SKM-1 (cell line): ENCODE results near the gene MYORG.

Source experiments
- DNase-seq: peaks from one replicate; lab custom pipeline; 2025; ENCODE audit not compliant: unreplicated experiment; lab: John Stamatoyannopoulos, UW

Gene MYORG

GRCh38 chr9:34376596-34377403 lies at the start of gene MYORG:
Gene MYORG (minus strand): TSS chr9:34376898. CDS start chr9:34372943, 3,955 bp downstream.
- peak; percentile 97 for DNase-seq

GRCh38 chr9:34419716-34420504 lies 43.2 kb upstream of the MYORG start:
- no peak for DNase-seq

- no peak for DNase-seq
Measured at GRCh38 chr9:34417734-34418133, 41.0 kb upstream of the MYORG start.

GRCh38 chr9:34413231-34413852 lies 36.6 kb upstream of the MYORG start:
- DNase-seq: no peak

GRCh38 chr9:34412336-34412735 lies 35.6 kb upstream of the MYORG start:
- DNase-seq: no peak

- no peak for DNase-seq
Measured at GRCh38 chr9:34409154-34409553, 32.5 kb upstream of the MYORG start.

GRCh38 chr9:34408173-34408572 lies 31.5 kb upstream of the MYORG start:
- DNase-seq: no peak

GRCh38 chr9:34406219-34406618 lies 29.5 kb upstream of the MYORG start:
- no peak for DNase-seq

- no peak for DNase-seq
Measured at GRCh38 chr9:34405719-34406118, 29.0 kb upstream of the MYORG start.

- DNase-seq: no peak
Measured at GRCh38 chr9:34403554-34404380, 27.1 kb upstream of the MYORG start.

- DNase-seq: no peak
Measured at GRCh38 chr9:34400686-34401602, 24.2 kb upstream of the MYORG start.

GRCh38 chr9:34400275-34400674 lies 23.6 kb upstream of the MYORG start:
- DNase-seq: no peak

- DNase-seq: no peak
Measured at GRCh38 chr9:34399729-34400128, 23.0 kb upstream of the MYORG start.

GRCh38 chr9:34398875-34399274 lies 22.2 kb upstream of the MYORG start:
- DNase-seq: no peak

GRCh38 chr9:34396276-34397214 lies 19.8 kb upstream of the MYORG start:
- no peak for DNase-seq

- no peak for DNase-seq
Measured at GRCh38 chr9:34392511-34392910, 15.8 kb upstream of the MYORG start.

- no peak for DNase-seq
Measured at GRCh38 chr9:34387239-34387638, 10.5 kb upstream of the MYORG start.

- no peak for DNase-seq
Measured at GRCh38 chr9:34386656-34387055, 10.0 kb upstream of the MYORG start.
